Left renal pelvis (tissue), 4 donors: ENCODE measurements around the gene CPXM1. TPM values are rescaled to one million over a fixed set of nuclear protein-coding genes. Genes with fewer than 3 reads are reported as not detected.
"Not testable (repeated sequence)": the region's sequence is repeated elsewhere in the genome, so short reads cannot be mapped to it uniquely, and the experiment has no call there.

Experiments
- DNase-seq, 4 donors: peaks; one replicate each; pipeline ENCODE4 v3.0.0-alpha.2; 2013; ENCODE audit warnings: low read depth in 4 of 4, low spot score in 3 of 4
- polyA plus RNA-seq, 4 donors: library from polyadenylated mRNA; unstranded; fragments of 120-200 nt; gene quantifications; one replicate each; pipeline ENCODE4 v1.2.1, GENCODE V29; 2013; ENCODE audit not compliant: insufficient read length in 4 of 4

Gene CPXM1
- polyA plus RNA-seq = 100 to 1,000 TPM; 241 to 258 (median 247) TPM

GRCh38 chr20:2800521-2801285, at the start of gene CPXM1:
CPXM1 (minus strand) TSS chr20:2800627; CDS start chr20:2800572, 55 bp downstream.
- no peak for DNase-seq

GRCh38 chr20:2849529-2849928, 49.1 kb upstream of the CPXM1 start:
- no peak for DNase-seq

- DNase-seq = no peak
These were observed 47.4 kb upstream of the CPXM1 start for GRCh38 chr20:2847802-2848201.

GRCh38 chr20:2846698-2847097, 46.3 kb upstream of the CPXM1 start:
- no peak for DNase-seq

- no peak for DNase-seq
These were observed 45.2 kb upstream of the CPXM1 start for GRCh38 chr20:2845607-2846006.

- no peak for DNase-seq
These were observed 40.6 kb upstream of the CPXM1 start for GRCh38 chr20:2840967-2841531.

- peak in 3 of 4 donors; percentile 77 to 81 (median 80) for DNase-seq
These were observed 39.9 kb upstream of the CPXM1 start, which contains the start of the genes PCED1A and VPS16 for GRCh38 chr20:2840138-2840966. PCED1A (minus strand) TSS chr20:2840655; CDS start chr20:2839912, 743 bp downstream. VPS16 (plus strand) TSS chr20:2840745; CDS start chr20:2840775, 30 bp downstream.

- no peak for DNase-seq
These were observed 39.3 kb upstream of the CPXM1 start for GRCh38 chr20:2839732-2840137.

- no peak for DNase-seq
These were observed 38.6 kb upstream of the CPXM1 start for GRCh38 chr20:2838847-2839671.

GRCh38 chr20:2838170-2838797, 37.9 kb upstream of the CPXM1 start:
- no peak for DNase-seq

GRCh38 chr20:2837221-2837960, 37.0 kb upstream of the CPXM1 start:
- no peak for DNase-seq

GRCh38 chr20:2836035-2836434, 35.6 kb upstream of the CPXM1 start:
- no peak for DNase-seq

GRCh38 chr20:2835331-2835796, 34.9 kb upstream of the CPXM1 start:
- DNase-seq = no peak

- no peak for DNase-seq
These were observed 34.1 kb upstream of the CPXM1 start for GRCh38 chr20:2834401-2835110.

- DNase-seq = no peak
These were observed 33.3 kb upstream of the CPXM1 start for GRCh38 chr20:2833761-2834160.

- not testable (repeated sequence) for DNase-seq
These were observed 30.8 kb upstream of the CPXM1 start for GRCh38 chr20:2831206-2831605.

GRCh38 chr20:2829376-2829775, 28.9 kb upstream of the CPXM1 start:
- DNase-seq = no peak

- no peak for DNase-seq
These were observed 26.2 kb upstream of the CPXM1 start for GRCh38 chr20:2826655-2827054.
